ENCODE results near the gene STON1.

DNA sequence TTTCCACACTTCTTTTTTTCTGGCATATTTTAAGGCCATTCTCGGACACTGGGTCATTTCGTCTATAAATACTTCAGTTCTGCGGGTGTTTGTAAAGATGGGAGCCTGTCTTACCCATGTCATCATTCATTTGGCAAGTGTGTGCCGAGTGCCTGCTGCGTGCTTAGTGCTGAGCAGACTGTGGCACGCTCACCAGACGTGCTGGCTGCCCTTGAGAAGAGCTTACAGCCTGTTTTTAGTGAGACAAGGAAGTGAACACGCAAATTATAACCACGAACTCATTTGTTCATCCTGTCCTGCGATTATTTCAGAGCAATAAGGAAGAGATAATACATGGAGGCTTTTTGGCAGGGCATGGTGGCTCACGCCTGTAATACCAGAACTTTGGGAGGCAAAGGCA is 10.4 kb upstream of the STON1 start:
- TF ChIP-seq, protein P1, sequence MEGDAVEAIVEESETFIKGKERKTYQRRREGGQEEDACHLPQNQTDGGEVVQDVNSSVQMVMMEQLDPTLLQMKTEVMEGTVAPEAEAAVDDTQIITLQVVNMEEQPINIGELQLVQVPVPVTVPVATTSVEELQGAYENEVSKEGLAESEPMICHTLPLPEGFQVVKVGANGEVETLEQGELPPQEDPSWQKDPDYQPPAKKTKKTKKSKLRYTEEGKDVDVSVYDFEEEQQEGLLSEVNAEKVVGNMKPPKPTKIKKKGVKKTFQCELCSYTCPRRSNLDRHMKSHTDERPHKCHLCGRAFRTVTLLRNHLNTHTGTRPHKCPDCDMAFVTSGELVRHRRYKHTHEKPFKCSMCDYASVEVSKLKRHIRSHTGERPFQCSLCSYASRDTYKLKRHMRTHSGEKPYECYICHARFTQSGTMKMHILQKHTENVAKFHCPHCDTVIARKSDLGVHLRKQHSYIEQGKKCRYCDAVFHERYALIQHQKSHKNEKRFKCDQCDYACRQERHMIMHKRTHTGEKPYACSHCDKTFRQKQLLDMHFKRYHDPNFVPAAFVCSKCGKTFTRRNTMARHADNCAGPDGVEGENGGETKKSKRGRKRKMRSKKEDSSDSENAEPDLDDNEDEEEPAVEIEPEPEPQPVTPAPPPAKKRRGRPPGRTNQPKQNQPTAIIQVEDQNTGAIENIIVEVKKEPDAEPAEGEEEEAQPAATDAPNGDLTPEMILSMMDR (IDR thresholded peaks at IDR 0.05; ENCODE audit: low read depth, low read length), result no peak
- TF ChIP-seq EZH2phosphoT487 (IDR thresholded peaks at IDR 0.05; ENCODE audit: low read depth), result no peak
